DOHH2 (cell line): ENCODE results near the gene ARHGDIA.
A peak's percentile ranks its signal among the peaks of the same experiment; 100 is the strongest.

Source experiments
- H3F3A ChIP-seq: fragments of 200-600 bp; sonication (generic), shearing (Covaris generic); 2 replicates; pipeline ENCODE4 v1.6.0; 2016; ENCODE audit warnings: antibody characterized with exemption, mild to moderate bottlenecking; ENCODE audit not compliant: control insufficient read depth, insufficient read depth
- H3K27ac ChIP-seq: fragments of 200-600 bp; sonication (generic); 2 replicates; pipeline ENCODE4 v1.5.1; 2014; ENCODE audit warnings: low read depth, mild to moderate bottlenecking, low read length, moderate library complexity
- H3K27me3 ChIP-seq: fragments of 200-600 bp; sonication (generic); 2 replicates; pipeline ENCODE4 v1.6.1; 2014; ENCODE audit warnings: mild to moderate bottlenecking, low read length, mixed read lengths; ENCODE audit not compliant: control insufficient read depth
- H3K36me3 ChIP-seq: fragments of 200-600 bp; sonication (generic); 2 replicates; pipeline ENCODE4 v1.6.1; 2014; ENCODE audit warnings: mild to moderate bottlenecking, low read length, moderate library complexity, mixed read lengths; ENCODE audit not compliant: control insufficient read depth
- H3K4me1 ChIP-seq: fragments of 200-600 bp; sonication (generic); 2 replicates; pipeline ENCODE4 v1.6.1; 2014; ENCODE audit warnings: mild to moderate bottlenecking, low read length, mixed read lengths; ENCODE audit not compliant: control insufficient read depth
- H3K4me2 ChIP-seq: fragments of 200-600 bp; sonication (generic); 2 replicates; pipeline ENCODE4 v1.6.0; 2014; ENCODE audit warnings: mild to moderate bottlenecking, low read length, moderate library complexity
- H3K4me3 ChIP-seq: fragments of 200-600 bp; sonication (generic); 2 replicates; pipeline ENCODE4 v1.5.1; 2014; ENCODE audit warnings: mild to moderate bottlenecking, low read length, mixed read lengths
- H3K79me2 ChIP-seq: fragments of 200-600 bp; sonication (generic); 2 replicates; pipeline ENCODE4 v1.6.1; 2014; ENCODE audit warnings: mild to moderate bottlenecking, low read length, mixed read lengths; ENCODE audit not compliant: control insufficient read depth
- H3K9me2 ChIP-seq: fragments of 200-600 bp; sonication (generic); replicated peaks from 2 replicates; pipeline ENCODE4 v1.6.1; 2014; ENCODE audit warnings: mild to moderate bottlenecking, low read length, mixed read lengths; ENCODE audit not compliant: control insufficient read depth
- H3K9me3 ChIP-seq: fragments of 200-600 bp; sonication (generic); 2 replicates; pipeline ENCODE4 v1.6.1; 2014; ENCODE audit warnings: antibody characterized with exemption, low read length, mixed read lengths; ENCODE audit not compliant: control insufficient read depth, insufficient read depth
- H4K20me1 ChIP-seq: fragments of 200-600 bp; sonication (generic); 2 replicates; pipeline ENCODE4 v1.6.0; 2014; ENCODE audit warnings: low read depth, mild to moderate bottlenecking, antibody characterized with exemption, low read length, moderate library complexity; ENCODE audit not compliant: control insufficient read depth, insufficient read depth
- CTCF ChIP-seq: fragments of 200-600 bp; sonication (generic); IDR thresholded peaks from one replicate; pipeline ENCODE4 v1.5.1; 2014; ENCODE audit warnings: antibody characterized with exemption, mild to moderate bottlenecking, low read depth, low read length; ENCODE audit not compliant: poor library complexity, severe bottlenecking
- EZH2phosphoT487 ChIP-seq: fragments of 200-600 bp; sonication (generic); IDR thresholded peaks from 2 replicates; pipeline ENCODE4 v1.6.1; 2017; ENCODE audit warnings: borderline replicate concordance, mild to moderate bottlenecking, antibody characterized with exemption, low read length, moderate library complexity, mixed read lengths

ARHGDIA gene

GRCh38 chr17:81877569-81877968, 6.4 kb upstream of the ARHGDIA start:
- TF ChIP-seq EZH2phosphoT487 (no peak), CTCF (no peak)
- Histone ChIP-seq H3K9me3 (no peaks in the 10 kb centered on the region), H3K4me1 (peaks cover 27% of the 10 kb centered on the region), H3K79me2 (peaks cover 13% of the 10 kb centered on the region), H3F3A (peaks cover 51% of the 10 kb centered on the region), H3K27me3 (no peaks in the 10 kb centered on the region), H4K20me1 (no peaks in the 10 kb centered on the region), H3K36me3 (peaks cover 58% of the 10 kb centered on the region), H3K27ac (no peak overlapping the region), H3K4me3 (no peak overlapping the region), H3K9me2 (no peaks in the 10 kb centered on the region), H3K4me2 (no peak overlapping the region)

- Histone ChIP-seq H3K9me3 (no peaks in the 10 kb centered on the region), H3K4me1 (peaks cover 62% of the 10 kb centered on the region), H3K4me2 (peak overlapping the region; percentile 94), H3K79me2 (peaks cover 49% of the 10 kb centered on the region), H3K27me3 (no peaks in the 10 kb centered on the region), H3K27ac (peak overlapping the region; percentile 88), H3K36me3 (peaks cover 53% of the 10 kb centered on the region), H3F3A (peaks cover 46% of the 10 kb centered on the region), H3K9me2 (no peaks in the 10 kb centered on the region), H3K4me3 (peak overlapping the region; percentile 90), H4K20me1 (no peaks in the 10 kb centered on the region)
- peak; percentile 45 for TF ChIP-seq CTCF
- TF ChIP-seq EZH2phosphoT487, result no peak
These were observed 472 bp upstream of the ARHGDIA start for GRCh38 chr17:81871387-81872230.

- Histone ChIP-seq H3K9me3 (no peaks in the 10 kb centered on the region), H3K36me3 (peaks cover 66% of the 10 kb centered on the region), H3K4me2 (peak overlapping the region; percentile 86), H3K79me2 (peaks cover 50% of the 10 kb centered on the region), H3K27ac (peak overlapping the region; percentile 85), H3K4me3 (peak overlapping the region; percentile 97), H3K9me2 (no peaks in the 10 kb centered on the region), H3F3A (peaks cover 52% of the 10 kb centered on the region), H4K20me1 (no peaks in the 10 kb centered on the region), H3K4me1 (peaks cover 69% of the 10 kb centered on the region), H3K27me3 (no peaks in the 10 kb centered on the region)
- TF ChIP-seq CTCF (no peak), EZH2phosphoT487 (no peak)
These were observed 781 bp downstream of the ARHGDIA start for GRCh38 chr17:81870131-81870980.
